Endothelial cell of umbilical vein (primary cell): Measurements from ENCODE around the gene CAMK2B. TPM values are rescaled to one million over a fixed set of nuclear protein-coding genes. Genes with fewer than 3 reads are reported as not detected.

Experiments
- BruUV-seq: library from RNA; stranded (reverse); fragments of 400-500 nt; replicated peaks from 2 replicates; lab custom pipeline; 2021; lab: Mats Ljungman, UMichigan
- CTCF ChIA-PET: fragments of 300-600, 350-600 bp; sonication (Branson Sonifier 250); formaldehyde crosslinking; loops from one replicate; lab custom pipeline; 2021; ENCODE audit warnings: antibody characterized with exemption, inconsistent platforms; lab: Charles Lee
- POLR2A ChIA-PET: fragments of 300-600, 350-600 bp; sonication (Branson Sonifier 250); formaldehyde crosslinking; loops from one replicate; lab custom pipeline; 2021; ENCODE audit warnings: antibody characterized with exemption, inconsistent platforms; lab: Charles Lee
- DNase-seq: peaks from one replicate; pipeline ENCODE4 v3.0.0-alpha.2; 2011; ENCODE audit warnings: low read depth, low spot score
- FAIRE-seq: peaks from 2 replicates; lab custom pipeline; 2011; peaks lifted over from hg19 to GRCh38; lab: Jason Lieb, UNC
- H2AFZ ChIP-seq: 2 replicates; pipeline ENCODE4 v1.6.0; 2012; ENCODE audit warnings: low read depth, low read length, control low read depth, inconsistent platforms
- H3K27ac ChIP-seq: 2 replicates; pipeline ENCODE4 v1.5.1; 2011; ENCODE audit warnings: low read depth, mild to moderate bottlenecking, control low read depth, low read length, moderate library complexity; ENCODE audit not compliant: insufficient read depth
- H3K27me3 ChIP-seq, 2 experiments: 2 replicates each; pipeline versions ENCODE4 v1.6.0 to v1.6.1; 2011; ENCODE audit warnings: low read length in 2 of 2, mixed read lengths in 1 of 2; ENCODE audit not compliant: control insufficient read depth in 2 of 2, insufficient read depth in 2 of 2
- H3K36me3 ChIP-seq, 2 experiments: 2 replicates in 1 of 2; 3 replicates in 1 of 2; pipeline ENCODE4 v1.5.1; 2011; ENCODE audit warnings: low read length in 2 of 2, mild to moderate bottlenecking in 1 of 2, moderate library complexity in 1 of 2; ENCODE audit not compliant: control insufficient read depth in 2 of 2, insufficient read depth in 2 of 2; ENCODE audit errors: extremely low read depth in 1 of 2
- H3K4me1 ChIP-seq: 3 replicates; pipeline ENCODE4 v1.5.1; 2011; ENCODE audit warnings: mild to moderate bottlenecking, low read length; ENCODE audit not compliant: control insufficient read depth, insufficient read depth; ENCODE audit errors: extremely low read depth
- H3K4me2 ChIP-seq: 2 replicates; pipeline ENCODE4 v1.6.1; 2011; ENCODE audit warnings: low read length, control low read depth, mixed read lengths; ENCODE audit not compliant: insufficient read depth
- H3K4me3 ChIP-seq, 3 experiments: fragments of 200-600 bp in 1 of 3; sonication (generic), shearing (Covaris generic) in 1 of 3; replicated peaks in 1 of 3; 2 replicates each; pipeline ENCODE4 v1.5.1; 2011 to 2016; ENCODE audit warnings: control low read depth in 3 of 3, low read length in 3 of 3, mild to moderate bottlenecking in 2 of 3, inconsistent platforms in 1 of 3, low read depth in 1 of 3, moderate library complexity in 1 of 3; ENCODE audit not compliant: insufficient read depth in 1 of 3
- H3K79me2 ChIP-seq: 2 replicates; pipeline ENCODE4 v1.6.0; 2012; ENCODE audit warnings: low read length, inconsistent platforms; ENCODE audit not compliant: control insufficient read depth, insufficient read depth
- H3K9ac ChIP-seq: replicated peaks from 2 replicates; pipeline ENCODE3; 2011; ENCODE audit warnings: low read length, control low read depth; ENCODE audit not compliant: insufficient read depth; ENCODE audit errors: extremely low read depth
- H3K9me1 ChIP-seq: replicated peaks from 3 replicates; pipeline ENCODE4 v1.6.0; 2011; ENCODE audit warnings: mild to moderate bottlenecking, low read length; ENCODE audit not compliant: control insufficient read depth, insufficient read depth; ENCODE audit errors: extremely low read depth
- H3K9me3 ChIP-seq: replicated peaks from 2 replicates; pipeline ENCODE4 v1.5.1; 2012; ENCODE audit warnings: low read length, inconsistent platforms; ENCODE audit not compliant: control insufficient read depth, insufficient read depth
- H4K20me1 ChIP-seq: replicated peaks from 2 replicates; pipeline ENCODE3; 2011; ENCODE audit warnings: mild to moderate bottlenecking, low read length; ENCODE audit not compliant: control insufficient read depth, insufficient read depth; ENCODE audit errors: extremely low read depth
- CTCF ChIP-seq, 2 donors: IDR thresholded peaks; 1 replicate in 1 of 2; 2 replicates in 1 of 2; pipeline ENCODE4 v1.5.1; 2011; ENCODE audit warnings: low read length in 2 of 2, mild to moderate bottlenecking in 2 of 2, moderate library complexity in 2 of 2, control low read depth in 1 of 2, inconsistent platforms in 1 of 2, low read depth in 1 of 2; ENCODE audit not compliant: insufficient read depth in 1 of 2; ENCODE audit errors: extremely low read depth in 1 of 2
- EZH2 ChIP-seq: IDR thresholded peaks from 2 replicates; pipeline ENCODE4 v1.6.1; 2012; ENCODE audit warnings: borderline replicate concordance, low read depth, mild to moderate bottlenecking, moderate library complexity, low read length, inconsistent platforms; ENCODE audit not compliant: severe bottlenecking
- FOS ChIP-seq: IDR thresholded peaks from 2 replicates; pipeline ENCODE4 v1.6.1; 2011; ENCODE audit warnings: mild to moderate bottlenecking, low read length, moderate library complexity, borderline replicate concordance; ENCODE audit not compliant: insufficient read depth
- GATA2 ChIP-seq: IDR thresholded peaks from 2 replicates; pipeline ENCODE4 v1.7.0; 2011; ENCODE audit warnings: low read depth, mild to moderate bottlenecking, moderate library complexity, mixed read lengths, low read length; ENCODE audit not compliant: insufficient read length, insufficient read depth
- JUN ChIP-seq: IDR thresholded peaks from 2 replicates; pipeline ENCODE4 v1.6.1; 2011; ENCODE audit warnings: borderline replicate concordance, low read depth; ENCODE audit not compliant: insufficient read length, insufficient read depth
- MAX ChIP-seq: IDR thresholded peaks from 2 replicates; pipeline ENCODE4 v1.6.1; 2011; ENCODE audit not compliant: insufficient read depth, insufficient read length
- MYC ChIP-seq: IDR thresholded peaks from one replicate; pipeline ENCODE4 v1.6.1; 2011; ENCODE audit warnings: mild to moderate bottlenecking, low read depth, low read length
- POLR2A ChIP-seq: IDR thresholded peaks from 2 replicates; pipeline ENCODE4 v1.6.1; 2012; ENCODE audit warnings: low read depth, mild to moderate bottlenecking, control low read depth, low read length
- POLR2AphosphoS5 ChIP-seq: IDR thresholded peaks from 2 replicates; pipeline ENCODE4 v1.6.1; 2012; ENCODE audit warnings: low read depth, mild to moderate bottlenecking, control low read depth, low read length, moderate library complexity; ENCODE audit not compliant: insufficient read depth
- dilution Hi-C: fragments of 300-500 bp; cut with MboI; formaldehyde crosslinking; loops from one replicate; pipeline ENCODE4 v1.15.0; 2019; ENCODE audit warnings: low sequenced_read_pairs; ENCODE audit not compliant: extremely low pct_ligation_motif_present
- intact Hi-C: fragments of 100-400 bp; cut with micrococcal nuclease; formaldehyde crosslinking; loops from one replicate; pipeline ENCODE4 v1.10.0; 2022
- polyA plus RNA-seq, 4 experiments: library from polyadenylated mRNA; depleted of rRNA in 3 of 4; stranded (reverse) in 3 of 4; unstranded in 1 of 4; fragments of >200 nt; gene quantifications; 2 replicates each; pipeline versions ENCODE4 v1.2.1 to v1.2.3, GENCODE V29; 2011 to 2012; ENCODE audit warnings: missing spikeins in 1 of 4
- total RNA-seq: library from RNA; stranded (reverse); gene quantifications from 2 replicates; pipeline ENCODE4 v1.2.3, GENCODE V29; 2021

The CAMK2B gene
- total and polyA plus RNA-seq, 2 donors (not counting 3 experiments of a cell fraction or from before 2014, with no cell fraction given) = 0.57 to 1.6 TPM

- ChIA-PET POLR2A (no interaction called here), CTCF (no interaction called here)
- DNase-seq (no peak), FAIRE-seq (no peak)
- Histone ChIP-seq H3K4me3 (no peak overlapping the region), H3K4me2 (no peak overlapping the region), H3K27me3 (no peaks in the 10 kb centered on the region), H2AFZ (no peak overlapping the region), H3K9ac (no peak overlapping the region), H3K9me3 (no peaks in the 10 kb centered on the region), H3K4me1 (no peaks in the 10 kb centered on the region), H3K27ac (no peak overlapping the region), H4K20me1 (no peaks in the 10 kb centered on the region), H3K9me1 (no peaks in the 10 kb centered on the region), H3K79me2 (no peaks in the 10 kb centered on the region), H3K36me3 (no peaks in the 10 kb centered on the region)
- dilution Hi-C loops = no loop called here
- no TSS peak for BruUV-seq
- intact Hi-C loops = no loop called here
- TF ChIP-seq CTCF (IDR thresholded peaks at IDR 0.05; ENCODE audit: extremely low read depth in 1 of 2, insufficient read depth in 1 of 2, low read depth in 1 of 2, low read length in 2 of 2) (no peak), FOS (no peak), JUN (no peak), POLR2A (no peak), POLR2AphosphoS5 (no peak), MYC (no peak), EZH2 (no peak), MAX (no peak), GATA2 (no peak)
These were observed 48.7 kb downstream of the CAMK2B start for GRCh38 chr7:44276571-44277221.
